ENCODE results near the gene NFIA. TPM values are rescaled to one million over a fixed set of nuclear protein-coding genes. Genes with fewer than 3 reads are reported as not detected.

The NFIA gene
- total RNA-seq, 1 donor from 2014 or later = 1.2 TPM

DNA sequence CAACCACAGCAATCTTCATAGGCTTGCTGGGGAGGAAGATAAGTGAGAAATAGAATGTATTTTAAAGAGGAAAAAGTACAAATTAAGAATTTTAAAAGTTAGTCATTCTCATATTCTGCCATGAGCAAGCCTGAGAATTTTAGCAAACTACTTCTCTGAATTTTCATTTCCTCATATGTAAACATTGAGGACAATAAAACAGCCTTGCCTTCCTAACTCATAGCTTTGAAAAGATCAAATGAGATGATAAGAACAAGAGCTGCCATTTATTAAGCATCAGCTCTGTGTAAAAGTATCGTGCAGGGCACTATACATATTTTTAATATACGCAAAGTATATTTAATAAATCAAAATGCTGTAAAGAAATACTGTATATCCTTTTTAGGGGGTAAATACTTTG is 286.0 kb downstream of the NFIA start:
- TF ChIP-seq, protein P1, sequence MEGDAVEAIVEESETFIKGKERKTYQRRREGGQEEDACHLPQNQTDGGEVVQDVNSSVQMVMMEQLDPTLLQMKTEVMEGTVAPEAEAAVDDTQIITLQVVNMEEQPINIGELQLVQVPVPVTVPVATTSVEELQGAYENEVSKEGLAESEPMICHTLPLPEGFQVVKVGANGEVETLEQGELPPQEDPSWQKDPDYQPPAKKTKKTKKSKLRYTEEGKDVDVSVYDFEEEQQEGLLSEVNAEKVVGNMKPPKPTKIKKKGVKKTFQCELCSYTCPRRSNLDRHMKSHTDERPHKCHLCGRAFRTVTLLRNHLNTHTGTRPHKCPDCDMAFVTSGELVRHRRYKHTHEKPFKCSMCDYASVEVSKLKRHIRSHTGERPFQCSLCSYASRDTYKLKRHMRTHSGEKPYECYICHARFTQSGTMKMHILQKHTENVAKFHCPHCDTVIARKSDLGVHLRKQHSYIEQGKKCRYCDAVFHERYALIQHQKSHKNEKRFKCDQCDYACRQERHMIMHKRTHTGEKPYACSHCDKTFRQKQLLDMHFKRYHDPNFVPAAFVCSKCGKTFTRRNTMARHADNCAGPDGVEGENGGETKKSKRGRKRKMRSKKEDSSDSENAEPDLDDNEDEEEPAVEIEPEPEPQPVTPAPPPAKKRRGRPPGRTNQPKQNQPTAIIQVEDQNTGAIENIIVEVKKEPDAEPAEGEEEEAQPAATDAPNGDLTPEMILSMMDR (IDR thresholded peaks at IDR 0.05; ENCODE audit: unreplicated experiment) = no peak
- DNase-seq (ENCODE audit: low spot score, unreplicated experiment) = no peak
- Mint-ChIP-seq H3K27me3 (peaks cover 17% of the 10 kb centered on the region), H3K4me3 (ENCODE audit: low read depth) (no peak overlapping the region), H3K9me3 (ENCODE audit: low read depth) (no peaks in the 10 kb centered on the region), H3K4me1 (ENCODE audit: low read depth) (peaks cover 2% of the 10 kb centered on the region), H3K27ac (no peak overlapping the region), H3K36me3 (ENCODE audit: insufficient read depth) (no peaks in the 10 kb centered on the region)

DNA sequence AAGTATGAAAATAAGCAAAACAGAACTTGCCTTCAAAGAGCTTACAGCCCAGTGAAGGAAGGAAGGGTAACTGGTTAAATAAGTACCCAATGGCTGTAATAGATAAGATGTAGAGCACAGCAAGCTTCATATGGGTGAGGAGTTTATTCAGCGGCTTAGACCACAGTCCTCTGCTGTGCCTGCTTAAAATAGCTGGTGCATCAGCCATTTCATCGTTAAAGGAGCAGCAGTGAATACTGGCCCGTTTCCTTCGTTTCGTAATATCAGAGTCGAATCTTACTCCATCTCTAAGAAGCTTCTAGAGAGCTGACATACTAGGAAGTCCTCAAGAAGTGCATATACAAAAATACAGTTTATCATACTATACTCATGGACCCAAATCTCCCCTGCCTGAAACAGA is 286.5 kb downstream of the NFIA start:
- Mint-ChIP-seq H3K4me3 (ENCODE audit: low read depth) (no peak overlapping the region), H3K9me3 (ENCODE audit: low read depth) (no peaks in the 10 kb centered on the region), H3K4me1 (ENCODE audit: low read depth) (peaks cover 2% of the 10 kb centered on the region), H3K27me3 (peaks cover 17% of the 10 kb centered on the region), H3K36me3 (ENCODE audit: insufficient read depth) (no peaks in the 10 kb centered on the region), H3K27ac (no peak overlapping the region)
- TF ChIP-seq, protein P1 (IDR thresholded peaks at IDR 0.05; ENCODE audit: unreplicated experiment) = no peak
- no peak for DNase-seq (ENCODE audit: low spot score, unreplicated experiment)

GRCh38 chr1:61370177-61370912 is 288.0 kb downstream of the NFIA start:
- no peak overlapping the region for H3K27ac Mint-ChIP-seq
- H3K36me3 Mint-ChIP-seq (ENCODE audit: insufficient read depth) = no peaks in the 10 kb centered on the region
- no peak for DNase-seq (ENCODE audit: low spot score, unreplicated experiment)
- no peaks in the 10 kb centered on the region for H3K9me3 Mint-ChIP-seq (ENCODE audit: low read depth)
- no peak overlapping the region for H3K4me3 Mint-ChIP-seq (ENCODE audit: low read depth)
- TF ChIP-seq, protein P1 (IDR thresholded peaks at IDR 0.05; ENCODE audit: unreplicated experiment) = no peak
- H3K4me1 Mint-ChIP-seq (ENCODE audit: low read depth) = peaks cover 2% of the 10 kb centered on the region
- peaks cover 21% of the 10 kb centered on the region for H3K27me3 Mint-ChIP-seq

- H3K9me3 Mint-ChIP-seq (ENCODE audit: low read depth) = no peaks in the 10 kb centered on the region
- H3K27ac Mint-ChIP-seq = no peak overlapping the region
- peaks cover 2% of the 10 kb centered on the region for H3K4me1 Mint-ChIP-seq (ENCODE audit: low read depth)
- DNase-seq (ENCODE audit: low spot score, unreplicated experiment) = no peak
- no peaks in the 10 kb centered on the region for H3K36me3 Mint-ChIP-seq (ENCODE audit: insufficient read depth)
- no peak overlapping the region for H3K4me3 Mint-ChIP-seq (ENCODE audit: low read depth)
- H3K27me3 Mint-ChIP-seq = peaks cover 23% of the 10 kb centered on the region
- TF ChIP-seq, protein P1 (IDR thresholded peaks at IDR 0.05; ENCODE audit: unreplicated experiment) = no peak
These were observed 288.5 kb downstream of the NFIA start for GRCh38 chr1:61370913-61371279.

GRCh38 chr1:61372944-61373343 is 290.6 kb downstream of the NFIA start:
- Mint-ChIP-seq H3K27me3 (peaks cover 27% of the 10 kb centered on the region), H3K4me1 (ENCODE audit: low read depth) (peaks cover 2% of the 10 kb centered on the region), H3K27ac (no peak overlapping the region), H3K9me3 (ENCODE audit: low read depth) (no peaks in the 10 kb centered on the region), H3K4me3 (ENCODE audit: low read depth) (no peak overlapping the region), H3K36me3 (ENCODE audit: insufficient read depth) (no peaks in the 10 kb centered on the region)
- DNase-seq (ENCODE audit: low spot score, unreplicated experiment) = no peak
- TF ChIP-seq, protein P1 (IDR thresholded peaks at IDR 0.05; ENCODE audit: unreplicated experiment) = no peak

All from progenitor cell of endocrine pancreas (in vitro differentiated cells).